MM.1S (cell line): ENCODE data around the gene DUSP7.

Source experiments
- DNase-seq: peaks from one replicate; pipeline ENCODE4 v3.0.0-alpha.2; 2015
- H2AFZ ChIP-seq: fragments of 300-600 bp; sonication (generic); 2 replicates; pipeline ENCODE4 v1.6.0; 2016; ENCODE audit warnings: antibody characterized with exemption, low read length
- H3F3A ChIP-seq: fragments of 300-600 bp; sonication (generic); 2 replicates; pipeline ENCODE4 v1.6.1; 2016; ENCODE audit warnings: mild to moderate bottlenecking, antibody characterized with exemption, low read length, moderate library complexity, mixed read lengths; ENCODE audit not compliant: insufficient read depth
- H3K27ac ChIP-seq: fragments of 300-600 bp; sonication (generic); 2 replicates; pipeline ENCODE4 v1.5.1; 2016; ENCODE audit warnings: mild to moderate bottlenecking, low read length
- H3K27me3 ChIP-seq: fragments of 300-600 bp; sonication (generic); replicated peaks from 2 replicates; pipeline ENCODE4 v1.6.0; 2016; ENCODE audit warnings: low read length; ENCODE audit not compliant: insufficient read depth
- H3K36me3 ChIP-seq: fragments of 300-600 bp; sonication (generic); replicated peaks from 2 replicates; pipeline ENCODE4 v1.6.1; 2016; ENCODE audit warnings: mild to moderate bottlenecking, low read length, mixed read lengths; ENCODE audit not compliant: insufficient read depth
- H3K4me1 ChIP-seq: fragments of 300-600 bp; sonication (generic); 2 replicates; pipeline ENCODE4 v1.6.1; 2016; ENCODE audit warnings: low read length, mixed read lengths
- H3K4me2 ChIP-seq: fragments of 300-600 bp; sonication (generic); 2 replicates; pipeline ENCODE4 v1.6.0; 2016; ENCODE audit warnings: low read depth, low read length
- H3K4me3 ChIP-seq: fragments of 300-600 bp; sonication (generic); 2 replicates; pipeline ENCODE4 v1.5.1; 2016; ENCODE audit warnings: low read length, mixed read lengths
- H3K79me2 ChIP-seq: fragments of 300-600 bp; sonication (generic); 2 replicates; pipeline ENCODE4 v1.6.1; 2016; ENCODE audit warnings: mixed run types, low read length, mixed read lengths
- H3K9ac ChIP-seq: fragments of 300-600 bp; sonication (generic); 2 replicates; pipeline ENCODE4 v1.6.1; 2016; ENCODE audit warnings: low read length, mixed read lengths
- H3K9me2 ChIP-seq: fragments of 300-600 bp; sonication (generic); replicated peaks from 2 replicates; pipeline ENCODE4 v1.6.1; 2016; ENCODE audit warnings: mild to moderate bottlenecking, low read length, mixed read lengths; ENCODE audit not compliant: insufficient read depth
- H3K9me3 ChIP-seq: fragments of 300-600 bp; sonication (generic); replicated peaks from 2 replicates; pipeline ENCODE4 v1.6.1; 2016; ENCODE audit warnings: mild to moderate bottlenecking, low read length, mixed read lengths; ENCODE audit not compliant: insufficient read depth
- H4K20me1 ChIP-seq: fragments of 300-600 bp; sonication (generic); 2 replicates; pipeline ENCODE4 v1.6.1; 2016; ENCODE audit warnings: mild to moderate bottlenecking, low read length, moderate library complexity, mixed read lengths; ENCODE audit not compliant: insufficient read depth
- CTCF ChIP-seq: fragments of 300-600 bp; sonication (generic); IDR thresholded peaks from 2 replicates; pipeline ENCODE4 v1.5.1; 2016; ENCODE audit warnings: antibody characterized with exemption, low read length, mixed read lengths
- EZH2 ChIP-seq: fragments of 300-600 bp; sonication (generic); optimal IDR thresholded peaks from 2 replicates; pipeline ENCODE3; 2017; ENCODE audit warnings: low read depth, mild to moderate bottlenecking, antibody characterized with exemption, low read length, mixed read lengths
- EZH2phosphoT487 ChIP-seq: fragments of 300-600 bp; sonication (generic); IDR thresholded peaks from 2 replicates; pipeline ENCODE4 v1.6.1; 2018; ENCODE audit warnings: antibody characterized with exemption, low read length

DUSP7 gene

GRCh38 chr3:52084954-52085680 lies 28.7 kb upstream of the DUSP7 start:
- Histone ChIP-seq H3K9me3 (no peaks in the 10 kb centered on the region), H3K27me3 (no peaks in the 10 kb centered on the region), H4K20me1 (no peaks in the 10 kb centered on the region), H3K4me1 (no peaks in the 10 kb centered on the region), H3F3A (no peaks in the 10 kb centered on the region), H3K9me2 (no peaks in the 10 kb centered on the region), H2AFZ (no peak overlapping the region), H3K4me3 (no peak overlapping the region), H3K79me2 (no peaks in the 10 kb centered on the region), H3K27ac (no peak overlapping the region), H3K36me3 (no peaks in the 10 kb centered on the region), H3K9ac (no peak overlapping the region), H3K4me2 (no peak overlapping the region)
- TF ChIP-seq EZH2phosphoT487: no peak
- no peak for TF ChIP-seq EZH2
- no peak for TF ChIP-seq CTCF
- DNase-seq: no peak

- Histone ChIP-seq H3K4me2 (no peak overlapping the region), H3K36me3 (no peaks in the 10 kb centered on the region), H2AFZ (no peak overlapping the region), H3K4me3 (no peak overlapping the region), H4K20me1 (no peaks in the 10 kb centered on the region), H3K4me1 (no peaks in the 10 kb centered on the region), H3K27ac (no peak overlapping the region), H3K27me3 (no peaks in the 10 kb centered on the region), H3K79me2 (no peaks in the 10 kb centered on the region), H3K9me2 (no peaks in the 10 kb centered on the region), H3K9me3 (no peaks in the 10 kb centered on the region), H3F3A (no peaks in the 10 kb centered on the region), H3K9ac (no peak overlapping the region)
- no peak for DNase-seq
- TF ChIP-seq EZH2 (no peak), EZH2phosphoT487 (no peak), CTCF (no peak)
These were observed 28.0 kb upstream of the DUSP7 start for GRCh38 chr3:52084216-52084945.

GRCh38 chr3:52083556-52084087 lies 27.3 kb upstream of the DUSP7 start:
- Histone ChIP-seq H3K9me2 (no peaks in the 10 kb centered on the region), H3K9me3 (no peaks in the 10 kb centered on the region), H4K20me1 (no peaks in the 10 kb centered on the region), H3K79me2 (no peaks in the 10 kb centered on the region), H3K36me3 (no peaks in the 10 kb centered on the region), H3K9ac (no peak overlapping the region), H3K4me1 (no peaks in the 10 kb centered on the region), H2AFZ (no peak overlapping the region), H3F3A (no peaks in the 10 kb centered on the region), H3K4me2 (no peak overlapping the region), H3K27ac (no peak overlapping the region), H3K27me3 (no peaks in the 10 kb centered on the region), H3K4me3 (no peak overlapping the region)
- no peak for DNase-seq
- TF ChIP-seq CTCF (no peak), EZH2 (no peak), EZH2phosphoT487 (no peak)
